IMR-90 (cell line): ENCODE measurements around the gene TRIML2.

ENCODE experiments used
- BHLHE40 ChIP-seq: fragments of 150-350 bp; IDR thresholded peaks from 2 replicates; pipeline ENCODE4 v1.6.1; 2016; ENCODE audit warnings: mild to moderate bottlenecking, low read depth, low read length
- CEBPB ChIP-seq: IDR thresholded peaks from 2 replicates; pipeline ENCODE4 v1.6.1; 2012; ENCODE audit warnings: low read depth, low read length, improper control_type of control experiment
- CTCF ChIP-seq: conservative IDR thresholded peaks from 2 replicates; pipeline ENCODE4 v1.5.1; 2012; ENCODE audit warnings: mild to moderate bottlenecking, low read depth, low read length, improper control_type of control experiment
- ELK1 ChIP-seq: fragments of 150-350 bp; IDR thresholded peaks from 2 replicates; pipeline ENCODE4 v1.6.1; 2016; ENCODE audit warnings: low read depth, mild to moderate bottlenecking, low read length, moderate library complexity, borderline replicate concordance
- FOS ChIP-seq: fragments of 150-350 bp; IDR thresholded peaks from 2 replicates; pipeline ENCODE4 v1.6.1; 2016; ENCODE audit warnings: low read depth, low read length
- MAFK ChIP-seq: IDR thresholded peaks from 2 replicates; pipeline ENCODE4 v1.6.1; 2012; ENCODE audit warnings: low read depth, low read length, improper control_type of control experiment
- MXI1 ChIP-seq: IDR thresholded peaks from 2 replicates; pipeline ENCODE4 v1.6.1; 2012; ENCODE audit warnings: low read depth, mild to moderate bottlenecking, low read length, moderate library complexity, borderline replicate concordance
- NFE2L2 ChIP-seq: fragments of 150-350 bp; IDR thresholded peaks from 2 replicates; pipeline ENCODE4 v1.6.1; 2016; ENCODE audit warnings: low read depth, mild to moderate bottlenecking, low read length
- POLR2A ChIP-seq: IDR thresholded peaks from 2 replicates; pipeline ENCODE4 v1.6.1; 2012; ENCODE audit warnings: mild to moderate bottlenecking, low read depth, low read length
- RAD21 ChIP-seq: IDR thresholded peaks from 2 replicates; pipeline ENCODE4 v1.6.1; 2012; ENCODE audit warnings: low read length, improper control_type of control experiment
- RCOR1 ChIP-seq: IDR thresholded peaks from 2 replicates; pipeline ENCODE4 v1.6.1; 2012; ENCODE audit warnings: mild to moderate bottlenecking, low read length, improper control_type of control experiment; ENCODE audit not compliant: insufficient replicate concordance
- RFX5 ChIP-seq: IDR thresholded peaks from 2 replicates; pipeline ENCODE4 v1.8.0; 2012; ENCODE audit warnings: low read depth, mild to moderate bottlenecking, low read length, moderate library complexity
- SMC3 ChIP-seq: fragments of 150-350 bp; IDR thresholded peaks from 2 replicates; pipeline ENCODE4 v1.6.1; 2016; ENCODE audit warnings: low read depth, mild to moderate bottlenecking, antibody characterized with exemption, low read length, moderate library complexity
- USF2 ChIP-seq: fragments of 150-350 bp; IDR thresholded peaks from 2 replicates; pipeline ENCODE4 v1.6.1; 2017; ENCODE audit warnings: mild to moderate bottlenecking, antibody characterized with exemption, low read length, low read depth

- TF ChIP-seq POLR2A, result no peak
- TF ChIP-seq CTCF, result no peak
- TF ChIP-seq CEBPB, result no peak
- no peak for TF ChIP-seq USF2
- TF ChIP-seq FOS, result no peak
- no peak for TF ChIP-seq RFX5
- no peak for TF ChIP-seq MAFK
- no peak for TF ChIP-seq MXI1
- TF ChIP-seq RAD21, result no peak
- TF ChIP-seq RCOR1, result no peak
- TF ChIP-seq SMC3, result no peak
- TF ChIP-seq BHLHE40, result no peak
- no peak for TF ChIP-seq ELK1
- no peak for TF ChIP-seq NFE2L2
Observed at GRCh38 chr4:188053302-188053701, 56.1 kb downstream of the TRIML2 start.
